ENCODE measurements around the gene ACTR1B.
A peak's percentile ranks its signal among the peaks of the same experiment; 100 is the strongest.
"Not testable (repeated sequence)": the region's sequence is repeated elsewhere in the genome, so short reads cannot be mapped to it uniquely, and the experiment has no call there.

Gene ACTR1B

GRCh38 chr2:97663962-97664635, at the start of gene ACTR1B:
TSS of gene ACTR1B (minus strand) at chr2:97664044. CDS start at chr2:97663890, 154 bp downstream.
- DNase-seq = peak; percentile 97 to 99

DNA sequence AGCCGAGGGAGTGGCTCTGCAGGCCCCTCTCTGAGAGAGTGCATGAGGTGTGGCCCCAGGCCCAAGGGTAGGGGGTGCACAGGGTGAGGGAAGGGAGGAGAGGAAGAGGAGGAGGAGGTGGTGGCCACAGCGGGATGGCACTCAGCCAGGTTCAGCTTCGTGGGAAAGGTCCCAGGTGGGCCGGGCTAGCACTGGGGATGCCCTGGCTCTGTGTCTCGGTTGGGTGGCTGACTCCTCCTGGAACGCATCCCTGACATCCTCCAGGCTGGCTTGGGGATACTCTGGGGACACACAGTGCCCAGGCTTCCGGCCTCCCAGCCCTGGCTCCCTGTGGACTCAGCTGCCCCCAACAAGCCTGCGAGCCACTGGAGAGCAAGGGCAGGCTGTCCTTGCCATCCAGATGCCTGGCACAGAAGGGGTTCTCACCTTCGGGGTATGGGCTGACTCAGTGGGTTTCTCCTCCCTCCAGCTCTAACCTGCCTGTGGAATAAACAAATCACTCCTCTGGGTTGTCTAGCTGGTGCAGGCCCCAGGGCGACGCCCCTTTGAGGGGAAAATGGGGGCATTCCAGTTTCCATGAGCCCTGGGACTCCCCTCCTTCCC, 49.0 kb upstream of the ACTR1B start:
- no peak for DNase-seq

DNA sequence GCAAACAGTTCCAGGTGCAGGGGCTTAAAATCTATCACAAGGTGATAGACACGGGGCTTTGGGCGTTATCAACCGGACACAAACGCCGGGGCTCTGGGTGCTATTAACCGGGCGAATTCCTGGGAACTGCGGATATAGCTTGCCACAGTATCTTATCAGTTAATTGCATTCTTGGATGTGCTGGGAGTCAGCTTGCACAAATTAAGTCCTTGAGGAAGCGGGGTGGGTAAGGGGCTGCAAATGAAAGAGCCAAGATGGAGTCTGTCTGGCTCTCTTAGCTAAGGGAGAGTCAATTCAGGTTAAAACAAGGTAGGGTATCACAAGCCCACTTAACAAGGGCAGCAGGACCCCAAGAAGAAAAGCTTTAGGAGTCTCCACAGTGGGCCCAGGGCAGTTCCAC, 48.3 kb upstream of the ACTR1B start:
- DNase-seq = not testable (repeated sequence)

DNA sequence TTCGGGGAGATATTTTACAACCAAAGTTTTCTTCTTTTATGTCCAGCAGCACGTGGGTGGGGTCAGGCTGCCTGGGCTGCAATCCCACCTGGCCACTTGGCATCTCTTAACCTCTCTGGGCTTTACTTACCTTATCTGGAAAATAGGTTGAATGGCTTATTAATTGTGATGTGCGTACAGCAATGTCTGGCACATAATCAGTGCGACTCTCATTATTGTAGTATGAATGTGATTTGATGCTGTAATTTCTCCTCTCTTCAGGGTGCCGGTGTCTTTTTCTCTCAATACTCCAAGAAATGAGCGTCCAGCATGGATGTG, 47.5 kb upstream of the ACTR1B start:
- DNase-seq = no peak

DNA sequence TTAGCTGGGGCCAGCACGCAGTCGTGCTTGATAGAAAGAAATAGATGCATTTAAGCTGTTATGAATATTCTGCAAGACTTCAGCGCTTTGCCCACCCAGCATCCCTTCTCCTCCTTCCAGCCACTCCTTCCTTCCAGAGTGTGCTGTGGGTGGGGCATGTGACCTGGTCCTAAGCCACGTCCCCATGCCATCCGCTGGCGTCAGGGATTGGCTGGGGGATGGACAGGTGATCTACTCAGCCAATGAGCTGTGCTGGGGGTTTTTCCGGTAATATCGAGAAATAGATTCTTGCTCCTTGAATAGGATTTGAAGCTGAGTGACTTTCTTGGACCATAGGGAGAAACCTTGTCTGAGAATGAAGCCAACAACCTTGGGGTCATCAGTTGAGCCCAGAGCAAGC, 44.8 kb upstream of the ACTR1B start:
- no peak for DNase-seq

DNA sequence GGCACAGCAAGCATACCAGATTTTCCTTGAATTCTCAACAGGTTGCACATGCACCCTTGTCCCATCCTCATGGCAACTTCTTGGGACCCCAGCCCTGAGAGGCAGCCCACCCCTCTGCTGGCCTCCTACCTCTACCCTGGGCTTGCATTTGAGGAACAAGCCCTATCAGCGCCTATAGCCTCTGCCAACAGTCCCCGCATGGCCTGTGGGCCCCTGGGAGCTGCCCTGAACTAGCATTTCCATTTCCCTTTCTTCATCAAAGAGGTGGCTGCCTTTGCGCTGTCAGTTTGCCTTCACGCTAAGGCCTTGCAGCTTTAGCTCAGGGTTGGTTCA, 44.2 kb upstream of the ACTR1B start:
- DNase-seq = no peak

GRCh38 chr2:97707362-97708047, 43.7 kb upstream of the ACTR1B start:
- DNase-seq = no peak

GRCh38 chr2:97706708-97707345, 43.0 kb upstream of the ACTR1B start:
- no peak for DNase-seq

DNA sequence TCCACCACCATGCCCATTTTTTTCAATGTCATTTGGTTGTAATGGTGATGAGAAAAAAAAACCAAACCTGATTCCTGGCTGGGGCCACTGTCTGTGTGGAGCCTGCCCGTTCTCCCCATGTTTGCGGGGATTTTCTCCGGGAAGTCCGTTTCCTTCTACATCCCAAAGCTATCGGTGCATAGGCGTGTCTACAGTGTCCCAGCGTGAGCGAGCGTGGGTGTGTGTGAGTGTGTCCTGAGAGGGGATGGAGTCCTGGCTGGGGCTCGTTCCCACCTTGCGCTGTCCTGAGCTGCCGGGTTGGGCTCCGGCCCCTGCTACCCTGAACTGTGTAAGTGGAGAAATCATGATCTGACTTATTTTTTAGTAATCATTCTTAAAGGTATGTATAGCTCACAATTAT, 42.3 kb upstream of the ACTR1B start:
- no peak for DNase-seq

- no peak for DNase-seq
These were observed 41.1 kb upstream of the ACTR1B start for GRCh38 chr2:97704989-97705388.

GRCh38 chr2:97703741-97704140, 39.9 kb upstream of the ACTR1B start:
- no peak for DNase-seq

- DNase-seq = no peak
These were observed 39.1 kb upstream of the ACTR1B start for GRCh38 chr2:97702731-97703470.

DNA sequence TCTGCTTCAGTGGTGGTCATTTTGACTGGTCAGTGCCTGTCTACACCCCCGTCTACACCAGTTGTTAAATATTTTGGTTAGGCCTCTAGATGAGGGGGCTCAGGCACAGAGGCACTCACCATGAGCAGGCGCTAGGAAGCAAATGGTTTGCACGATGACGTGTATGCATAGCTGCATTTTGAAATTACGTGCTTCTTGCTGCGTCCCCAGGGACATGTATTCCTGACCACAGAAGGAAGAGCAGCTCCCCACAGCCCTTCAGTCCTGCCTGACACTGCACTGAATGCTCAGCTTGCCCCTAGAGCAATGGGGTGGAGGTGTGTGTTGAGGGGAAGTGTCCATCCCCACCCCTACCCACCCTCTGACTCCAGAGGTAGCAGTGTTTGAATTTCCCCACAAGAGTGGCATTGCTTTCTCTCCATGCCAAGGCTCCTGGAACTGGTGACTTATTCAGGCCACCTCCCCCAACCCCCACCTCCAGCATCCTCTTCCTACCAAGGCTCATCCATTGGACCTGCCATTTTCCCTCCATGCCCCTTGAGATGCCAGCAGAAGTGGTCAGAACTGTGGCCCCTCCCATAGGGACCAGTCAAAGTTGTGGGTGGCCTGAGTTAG, 38.1 kb upstream of the ACTR1B start:
- DNase-seq = no peak

- no peak for DNase-seq
These were observed 37.3 kb upstream of the ACTR1B start for GRCh38 chr2:97701186-97701585.

- peak; percentile 80 to 89 for DNase-seq
These were observed 36.1 kb upstream of the ACTR1B start for GRCh38 chr2:97699765-97700444.

DNA sequence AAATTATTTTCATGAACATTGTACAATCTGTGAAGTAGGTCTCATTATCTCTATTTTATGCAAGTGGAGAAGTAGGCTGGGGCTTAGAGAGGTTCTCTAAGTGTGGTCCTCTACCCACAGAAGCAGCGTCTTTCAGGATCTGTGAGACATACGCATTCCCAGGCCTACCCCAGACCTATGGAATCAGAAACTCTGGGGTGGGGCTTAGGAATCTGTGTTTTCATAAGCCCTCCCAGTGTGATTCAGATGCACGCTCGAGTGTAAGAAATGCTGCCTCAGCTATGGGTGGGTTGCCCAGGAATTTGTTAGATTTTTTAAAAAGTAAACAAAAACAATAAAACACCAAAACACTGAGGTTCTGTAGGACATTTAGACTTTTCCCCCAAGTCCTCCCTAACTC, 34.7 kb upstream of the ACTR1B start:
- DNase-seq = no peak

GRCh38 chr2:97697252-97698235, 33.7 kb upstream of the ACTR1B start:
- DNase-seq = peak; percentile 77 to 78

DNA sequence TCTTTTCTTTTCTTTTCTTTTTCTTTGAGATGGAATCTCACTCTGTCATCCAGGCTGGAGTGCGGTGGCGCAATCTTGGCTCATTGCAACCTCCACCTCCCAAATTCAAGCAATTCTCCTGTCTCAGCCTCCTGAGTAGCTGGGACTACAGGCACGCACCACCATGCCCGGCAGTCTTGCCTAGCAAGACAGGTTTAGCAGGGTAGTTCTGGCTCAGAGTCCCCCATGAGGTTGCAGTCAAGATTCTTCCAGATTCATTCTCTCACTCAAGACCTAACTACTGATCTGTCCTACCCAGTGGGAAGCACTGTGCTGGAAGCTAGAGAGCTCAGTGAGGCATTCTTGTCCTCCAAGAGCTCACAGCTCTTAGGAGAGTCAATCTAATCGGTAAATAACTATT, 31.9 kb upstream of the ACTR1B start:
- no peak for DNase-seq

DNA sequence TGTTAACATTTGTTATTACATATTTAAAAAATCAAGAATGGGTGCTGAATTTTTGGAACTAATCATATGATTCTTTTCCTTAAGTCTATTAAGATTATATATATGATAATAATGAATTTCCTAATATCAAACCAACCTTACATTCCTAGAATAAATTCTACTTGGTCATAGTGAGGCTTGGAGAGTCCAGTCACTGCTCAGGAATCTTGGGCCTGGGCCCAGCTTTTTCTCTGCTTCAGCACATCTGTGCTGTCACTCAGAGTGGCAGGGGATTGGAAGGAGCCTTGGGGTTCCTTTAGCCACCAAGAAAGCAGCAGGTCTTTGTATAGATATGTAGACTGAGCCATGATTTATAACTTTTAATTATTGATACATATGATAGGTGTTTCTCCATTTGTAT, 29.6 kb upstream of the ACTR1B start:
- no peak for DNase-seq

DNA sequence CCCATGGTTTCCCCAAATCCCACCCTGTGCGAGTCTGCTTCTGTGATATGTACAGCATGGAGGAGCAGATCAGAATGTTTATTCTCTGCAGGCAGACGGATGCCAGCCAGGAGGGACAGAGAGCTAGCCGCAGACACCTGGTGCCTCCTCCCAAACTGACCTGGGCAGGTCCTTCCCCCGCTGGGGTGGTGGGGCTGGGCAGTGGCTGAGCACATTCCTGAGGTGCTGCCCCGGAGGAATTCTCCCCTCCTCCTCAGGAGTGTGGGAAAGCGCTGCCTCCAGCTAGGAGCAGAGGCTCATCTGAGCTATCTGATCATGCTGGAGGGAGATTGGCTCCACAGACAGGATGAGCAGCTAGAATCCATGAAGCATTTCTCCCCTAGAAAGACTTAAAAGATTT, 27.3 kb upstream of the ACTR1B start:
- no peak for DNase-seq

Data from AML-193 (cell line).